ENCODE results near the gene TRPM8.

The TRPM8 gene

DNA sequence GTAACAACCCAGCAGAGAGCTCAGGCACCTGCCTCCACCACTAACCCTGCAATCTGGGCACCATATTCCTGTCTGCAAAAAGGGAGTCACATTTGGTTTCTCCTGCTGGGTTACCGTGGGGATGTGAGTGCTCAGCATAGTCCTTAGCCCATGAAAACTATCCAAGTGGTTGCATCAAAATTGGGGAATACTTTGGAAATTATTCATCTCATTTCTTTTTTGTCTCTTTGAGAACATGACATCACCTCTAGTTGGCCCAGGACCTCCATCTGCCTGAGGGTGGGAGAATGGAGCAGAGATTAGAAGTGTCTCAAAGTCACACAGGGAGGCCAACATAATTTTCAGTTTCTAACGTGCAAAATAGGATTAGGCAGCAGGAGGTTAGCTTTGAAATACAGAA, 114.0 kb downstream of the TRPM8 start:
- no peak overlapping the region for H3K27ac ChIP-seq
- TF ChIP-seq, protein P1, sequence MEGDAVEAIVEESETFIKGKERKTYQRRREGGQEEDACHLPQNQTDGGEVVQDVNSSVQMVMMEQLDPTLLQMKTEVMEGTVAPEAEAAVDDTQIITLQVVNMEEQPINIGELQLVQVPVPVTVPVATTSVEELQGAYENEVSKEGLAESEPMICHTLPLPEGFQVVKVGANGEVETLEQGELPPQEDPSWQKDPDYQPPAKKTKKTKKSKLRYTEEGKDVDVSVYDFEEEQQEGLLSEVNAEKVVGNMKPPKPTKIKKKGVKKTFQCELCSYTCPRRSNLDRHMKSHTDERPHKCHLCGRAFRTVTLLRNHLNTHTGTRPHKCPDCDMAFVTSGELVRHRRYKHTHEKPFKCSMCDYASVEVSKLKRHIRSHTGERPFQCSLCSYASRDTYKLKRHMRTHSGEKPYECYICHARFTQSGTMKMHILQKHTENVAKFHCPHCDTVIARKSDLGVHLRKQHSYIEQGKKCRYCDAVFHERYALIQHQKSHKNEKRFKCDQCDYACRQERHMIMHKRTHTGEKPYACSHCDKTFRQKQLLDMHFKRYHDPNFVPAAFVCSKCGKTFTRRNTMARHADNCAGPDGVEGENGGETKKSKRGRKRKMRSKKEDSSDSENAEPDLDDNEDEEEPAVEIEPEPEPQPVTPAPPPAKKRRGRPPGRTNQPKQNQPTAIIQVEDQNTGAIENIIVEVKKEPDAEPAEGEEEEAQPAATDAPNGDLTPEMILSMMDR (IDR thresholded peaks at IDR 0.05): no peak
- TF ChIP-seq ZFX (IDR thresholded peaks at IDR 0.05; ENCODE audit: borderline replicate concordance): no peak

DNA sequence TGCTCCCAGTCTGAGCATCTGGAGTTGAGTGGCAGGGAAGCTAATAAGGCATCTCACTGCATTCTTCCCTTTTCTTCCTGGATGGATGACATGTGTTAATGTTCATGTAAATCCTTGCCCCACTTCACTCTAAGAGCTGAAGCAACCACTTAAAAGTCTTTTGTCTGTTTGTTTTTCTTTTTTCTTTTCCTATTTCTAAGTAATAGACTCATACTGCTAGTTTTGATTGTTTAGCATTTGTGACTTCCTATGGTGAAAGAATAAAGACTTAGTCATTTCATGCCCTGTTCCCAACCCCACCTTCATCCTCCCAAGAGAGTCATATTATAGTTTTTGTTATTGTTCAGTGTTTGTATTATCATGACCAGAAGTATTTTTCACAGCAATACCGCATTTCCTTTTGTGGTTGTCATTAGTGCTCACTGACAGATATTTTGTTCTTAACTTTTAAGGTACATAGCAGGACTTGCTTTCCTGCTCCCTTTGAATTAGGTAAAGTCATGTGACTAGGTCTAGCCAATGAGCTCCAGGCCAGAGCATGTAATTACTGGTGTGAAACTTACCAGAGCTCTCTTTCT, 115.2 kb downstream of the TRPM8 start:
- H3K27ac ChIP-seq: no peak overlapping the region
- TF ChIP-seq ZFX (IDR thresholded peaks at IDR 0.05; ENCODE audit: borderline replicate concordance): no peak
- TF ChIP-seq, protein P1 (IDR thresholded peaks at IDR 0.05): no peak

DNA sequence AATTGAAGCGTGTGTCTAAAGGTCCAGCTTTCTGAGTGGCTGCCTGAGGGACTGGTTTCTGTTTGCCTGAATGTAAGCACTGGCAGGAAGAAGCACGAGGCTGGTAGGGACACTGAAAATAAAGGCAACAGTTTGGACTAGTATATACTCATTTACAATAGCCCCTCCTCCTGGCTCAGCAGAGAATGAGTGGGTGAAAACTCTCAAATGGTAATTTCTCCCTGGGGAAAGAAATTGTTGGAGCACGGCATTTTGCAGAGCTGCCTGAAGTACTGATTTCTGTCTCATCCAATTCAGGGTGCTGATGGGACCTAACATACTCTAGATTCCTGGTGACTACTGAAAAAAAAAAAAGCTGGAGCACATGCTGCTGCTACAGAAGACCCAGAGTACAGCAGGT, 116.0 kb downstream of the TRPM8 start:
- H3K27ac ChIP-seq: no peak overlapping the region
- no peak for TF ChIP-seq ZFX (IDR thresholded peaks at IDR 0.05; ENCODE audit: borderline replicate concordance)
- TF ChIP-seq, protein P1 (IDR thresholded peaks at IDR 0.05): no peak

DNA sequence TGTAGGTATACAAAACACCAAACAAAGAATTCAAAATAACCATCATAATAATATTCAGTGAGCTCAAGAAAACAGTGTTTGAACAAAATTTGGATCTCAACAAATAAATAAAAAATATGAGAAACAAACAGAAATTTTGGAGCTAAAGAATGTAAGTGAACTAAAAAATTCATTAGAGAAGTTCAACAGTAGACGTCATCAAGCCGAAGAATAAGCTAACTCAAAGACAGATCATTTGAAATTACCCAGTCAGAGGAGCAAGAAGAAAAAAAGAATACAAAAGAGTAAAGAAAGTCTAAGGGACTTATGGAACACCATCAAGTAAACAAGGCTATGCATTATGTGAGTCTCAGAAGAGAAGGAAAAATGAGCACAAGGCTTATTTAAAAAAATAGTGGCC, 116.7 kb downstream of the TRPM8 start:
- TF ChIP-seq, protein P1 (IDR thresholded peaks at IDR 0.05): no peak
- TF ChIP-seq ZFX (IDR thresholded peaks at IDR 0.05; ENCODE audit: borderline replicate concordance): no peak

DNA sequence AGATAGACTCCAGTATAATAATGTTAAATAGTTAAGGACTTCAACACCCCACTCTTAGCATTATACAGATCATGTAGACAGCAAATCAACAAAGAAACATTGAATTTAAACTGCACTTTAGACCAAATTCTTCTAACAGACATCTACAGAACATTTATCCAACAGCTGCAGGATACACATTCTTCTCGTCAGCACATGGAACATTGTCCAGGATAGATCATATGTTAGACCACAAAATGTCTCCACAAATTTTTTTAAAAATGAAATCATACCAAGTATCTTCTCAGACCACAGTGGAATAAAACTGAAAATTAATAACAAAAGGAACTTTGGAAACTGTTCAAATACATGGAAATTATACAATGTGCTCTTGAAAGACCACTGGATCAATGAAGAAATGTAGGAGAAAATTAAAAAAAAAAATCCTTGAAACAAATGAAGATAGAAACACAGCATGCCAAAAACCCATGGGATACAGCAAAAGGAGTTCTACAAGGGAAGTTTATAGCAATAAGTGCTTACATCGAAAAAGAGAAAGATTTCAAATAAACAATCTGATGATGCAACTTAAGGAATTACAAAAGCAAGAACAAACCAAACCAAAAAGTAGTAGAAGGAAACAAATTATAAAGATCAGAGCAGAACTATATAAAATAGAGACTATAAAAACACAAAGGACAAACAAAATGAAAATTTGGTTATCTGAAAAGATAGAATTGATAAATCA, 121.1 kb downstream of the TRPM8 start:
- TF ChIP-seq ZFX (IDR thresholded peaks at IDR 0.05; ENCODE audit: borderline replicate concordance): no peak
- TF ChIP-seq, protein P1 (IDR thresholded peaks at IDR 0.05): no peak
- no peak overlapping the region for H3K27ac ChIP-seq

More for the DNA sequence above, 116.7 kb downstream of the TRPM8 start:
- H3K27ac ChIP-seq: no peak overlapping the region

DNA sequence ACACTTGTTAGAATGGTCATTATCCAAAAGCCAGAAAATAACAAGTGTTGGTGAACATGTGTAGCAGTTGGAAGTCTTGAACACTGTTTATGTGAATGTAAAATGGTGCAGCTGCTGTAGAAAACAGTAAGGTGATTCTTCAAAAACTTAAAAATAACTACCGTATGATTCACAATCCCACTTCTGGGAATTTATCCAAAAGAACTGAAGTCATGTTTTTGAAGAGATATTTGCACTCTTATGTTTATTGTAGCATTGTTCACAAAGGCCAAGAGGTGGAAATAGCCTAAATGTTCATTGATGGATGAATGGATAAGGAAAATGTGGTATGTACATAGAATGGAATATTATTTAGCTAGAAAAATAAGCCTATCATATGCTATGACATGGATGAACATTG, 127.0 kb downstream of the TRPM8 start:
- no peak overlapping the region for H3K27ac ChIP-seq
- TF ChIP-seq ZFX (IDR thresholded peaks at IDR 0.05; ENCODE audit: borderline replicate concordance): no peak
- TF ChIP-seq, protein P1 (IDR thresholded peaks at IDR 0.05): no peak

DNA sequence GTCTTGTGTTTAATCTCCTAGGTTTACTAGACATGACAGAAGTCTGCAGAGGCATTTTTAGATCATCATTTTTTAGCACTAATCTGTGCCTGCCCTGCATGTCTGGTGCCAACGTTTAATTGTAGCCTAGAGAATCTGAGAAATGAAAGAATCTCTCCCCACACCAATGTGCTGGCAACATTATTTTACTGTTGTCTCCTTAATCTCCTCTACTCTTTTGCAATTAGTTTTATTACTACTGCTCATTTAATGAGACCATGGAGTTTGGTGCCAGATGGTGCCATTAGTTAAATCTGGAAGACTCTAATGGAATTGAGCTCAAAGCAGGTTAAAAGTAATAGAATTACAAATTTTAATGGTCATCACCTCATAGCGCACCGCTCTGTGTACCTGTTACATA, 129.3 kb downstream of the TRPM8 start:
- no peak overlapping the region for H3K27ac ChIP-seq
- no peak for TF ChIP-seq ZFX (IDR thresholded peaks at IDR 0.05; ENCODE audit: borderline replicate concordance)
- TF ChIP-seq, protein P1 (IDR thresholded peaks at IDR 0.05): no peak

Data from 22Rv1 (cell line).